GM12878 (cell line): ENCODE measurements around the gene ANGPTL2.

Source experiments
- ATF3 ChIP-seq: IDR thresholded peaks from 2 replicates; pipeline ENCODE4 v1.6.1; 2011; ENCODE audit warnings: low read depth, mild to moderate bottlenecking, low read length, moderate library complexity, borderline replicate concordance; ENCODE audit errors: extremely low read depth
- ESRRA ChIP-seq: IDR thresholded peaks from 2 replicates; pipeline ENCODE4 v1.6.1; 2012; ENCODE audit warnings: mild to moderate bottlenecking, low read length, improper control_type of control experiment
- EZH2 ChIP-seq: IDR thresholded peaks from 2 replicates; pipeline ENCODE4 v1.6.1; 2012; ENCODE audit warnings: low read depth, mild to moderate bottlenecking, control low read depth, inconsistent platforms, low read length, borderline replicate concordance; ENCODE audit not compliant: control insufficient read depth
- JUNB ChIP-seq: IDR thresholded peaks from 2 replicates; pipeline ENCODE4 v1.6.1; 2016; ENCODE audit warnings: antibody characterized with exemption, mild to moderate bottlenecking
- NKRF ChIP-seq: fragments of 450-650 bp; conservative IDR thresholded peaks from 2 replicates; pipeline ENCODE4 v1.6.1; 2017; ENCODE audit warnings: mild to moderate bottlenecking, moderate library complexity

GRCh38 chr9:127113191-127113972 lies 9.1 kb downstream of the ANGPTL2 start:
- TF ChIP-seq ATF3 (no peak), EZH2 (no peak), JUNB (no peak), ESRRA (no peak), NKRF (no peak)
